ENCODE measurements around the gene GDF9.
A peak's percentile ranks its signal among the peaks of the same experiment; 100 is the strongest.

The GDF9 gene

GRCh38 chr5:132815454-132815853, 50.8 kb downstream of the GDF9 start:
- no peak for TF ChIP-seq CTCF (IDR thresholded peaks at IDR 0.05)
- Histone ChIP-seq H3K4me3 (no peak overlapping the region), H3K27ac (no peak overlapping the region)
- DNase-seq (ENCODE audit: low spot score) = no peak

GRCh38 chr5:132814503-132815294, 51.6 kb downstream of the GDF9 start:
- no peak for DNase-seq (ENCODE audit: low spot score)
- no peak for TF ChIP-seq CTCF (IDR thresholded peaks at IDR 0.05)
- no peak overlapping the region for H3K27ac ChIP-seq
- H3K4me3 ChIP-seq = peak overlapping the region; percentile 61

GRCh38 chr5:132813599-132814502, 52.4 kb downstream of the GDF9 start:
- DNase-seq (ENCODE audit: low spot score) = no peak
- Histone ChIP-seq H3K27ac (no peak overlapping the region), H3K4me3 (peak overlapping the region; percentile 61)
- no peak for TF ChIP-seq CTCF (IDR thresholded peaks at IDR 0.05)

GRCh38 chr5:132812781-132813598, 53.3 kb downstream of the GDF9 start, which contains the start of gene SOWAHA:
TSS of gene SOWAHA (plus strand) at chr5:132813302. CDS start at chr5:132813622, 320 bp downstream.
- TF ChIP-seq CTCF (IDR thresholded peaks at IDR 0.05) = no peak
- Histone ChIP-seq H3K27ac (no peak within 1 kb of the TSS), H3K4me3 (peak within 1 kb of the TSS; percentile 61)
- DNase-seq (ENCODE audit: low spot score) = no peak

- Histone ChIP-seq H3K27ac (no peak overlapping the region), H3K4me3 (no peak overlapping the region)
These were observed 54.0 kb downstream of the GDF9 start for GRCh38 chr5:132812123-132812765.

More at GRCh38 chr5:132812123-132812765, 54.0 kb downstream of the GDF9 start:
- DNase-seq (ENCODE audit: low spot score) = no peak
- TF ChIP-seq CTCF (IDR thresholded peaks at IDR 0.05) = no peak
